Glomerular visceral epithelial cell (primary cell): ENCODE results near the gene ATAD3C.
"Not testable (repeated sequence)": the region's sequence is repeated elsewhere in the genome, so short reads cannot be mapped to it uniquely, and the experiment has no call there.

Experiments used
- DNase-seq: peaks from one replicate; pipeline ENCODE4 v3.0.0-alpha.2; 2016; ENCODE audit errors: extremely low spot score

ATAD3C gene

DNA sequence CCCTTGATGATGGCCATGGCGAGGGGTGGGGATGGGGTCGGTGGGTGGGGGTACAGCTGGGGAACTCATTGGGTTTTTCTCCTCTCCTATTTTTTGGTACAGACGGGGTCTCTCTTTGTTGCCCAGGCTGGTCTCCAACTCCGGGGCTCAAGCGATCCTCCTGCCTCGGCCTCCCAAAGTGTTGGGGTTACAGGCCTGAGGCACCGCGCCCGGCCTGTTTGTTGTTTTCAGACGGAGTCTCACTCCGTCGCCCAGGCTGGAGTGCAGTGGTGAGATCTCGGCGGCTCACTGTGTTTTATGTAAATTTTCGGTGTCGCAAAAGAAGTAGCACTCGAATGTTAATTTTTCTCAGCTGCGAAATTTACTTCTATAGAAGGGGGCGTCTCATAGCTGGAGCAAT is 2.9 kb upstream of the ATAD3C start:
- DNase-seq = not testable (repeated sequence)

DNA sequence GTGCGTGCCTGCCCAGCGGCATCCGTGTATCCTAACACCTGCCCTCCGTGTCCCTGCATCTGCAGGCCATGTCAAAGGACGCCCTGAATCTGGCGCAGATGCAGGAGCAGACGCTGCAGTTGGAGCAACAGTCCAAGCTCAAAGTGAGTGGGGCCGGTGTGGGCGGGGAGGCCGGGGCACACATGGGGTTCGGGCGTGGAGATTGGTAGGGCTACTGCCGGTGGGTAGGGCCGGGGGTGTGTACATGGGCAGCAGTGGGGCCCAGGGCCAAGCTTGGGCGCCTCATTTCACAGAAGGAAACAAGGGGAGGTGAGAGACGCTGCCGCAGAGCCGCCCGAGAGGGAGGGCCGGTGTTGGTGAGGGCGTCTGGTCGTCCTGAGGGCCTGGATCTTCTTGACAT is 1.1 kb downstream of the ATAD3C start:
- not testable (repeated sequence) for DNase-seq

DNA sequence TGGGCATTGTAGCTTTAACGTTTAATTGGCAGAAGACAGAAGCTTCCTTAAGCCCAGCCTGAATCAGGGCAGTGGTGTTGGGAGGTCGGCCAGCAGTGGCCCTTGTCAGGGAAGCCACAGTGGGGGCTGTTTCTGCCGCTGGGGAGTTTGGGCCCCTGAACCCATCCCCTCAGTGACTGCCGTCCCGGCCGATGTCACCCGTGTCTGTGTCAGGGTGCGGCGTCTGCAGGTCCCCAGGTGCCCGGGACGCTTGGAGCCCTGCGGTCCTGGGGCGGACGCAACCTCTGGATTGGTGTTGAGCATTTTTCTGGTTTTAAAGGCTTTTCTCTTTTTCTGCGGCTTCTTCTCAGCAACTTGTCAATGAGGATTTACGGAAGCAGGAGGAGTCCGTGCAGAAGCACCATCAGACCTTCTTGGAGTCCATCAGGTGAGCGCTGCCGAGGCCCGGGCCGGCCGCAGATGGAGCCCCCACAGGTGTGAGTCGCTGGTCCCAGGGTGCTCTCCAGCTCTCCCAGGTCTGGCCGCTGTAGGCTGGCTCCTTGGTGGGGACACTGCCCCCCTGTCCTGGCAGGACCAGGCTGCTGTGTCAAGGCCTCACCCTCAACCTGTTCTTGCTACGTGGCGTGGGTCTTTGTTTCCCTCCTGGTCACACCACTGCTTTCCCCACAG is 2.3 kb downstream of the ATAD3C start:
- DNase-seq = no peak

DNA sequence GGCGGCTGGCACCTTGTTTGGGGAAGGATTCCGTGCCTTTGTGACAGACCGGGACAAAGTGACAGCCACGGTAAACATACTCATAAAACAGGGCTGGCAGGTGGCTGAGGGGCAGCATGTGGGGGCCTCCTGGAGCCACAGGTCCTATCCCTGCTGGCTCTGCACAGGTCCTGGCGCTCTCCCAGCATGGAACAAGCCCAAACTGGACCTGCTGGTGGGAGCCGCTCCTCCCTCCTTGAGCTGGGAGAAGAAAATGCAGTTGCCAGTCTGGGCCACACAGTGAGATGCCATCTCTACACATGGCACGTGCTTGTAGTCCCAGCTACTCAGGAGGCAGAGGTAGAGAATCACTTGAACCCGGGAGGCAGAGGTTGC is 2.9 kb downstream of the ATAD3C start:
- DNase-seq = not testable (repeated sequence)

DNA sequence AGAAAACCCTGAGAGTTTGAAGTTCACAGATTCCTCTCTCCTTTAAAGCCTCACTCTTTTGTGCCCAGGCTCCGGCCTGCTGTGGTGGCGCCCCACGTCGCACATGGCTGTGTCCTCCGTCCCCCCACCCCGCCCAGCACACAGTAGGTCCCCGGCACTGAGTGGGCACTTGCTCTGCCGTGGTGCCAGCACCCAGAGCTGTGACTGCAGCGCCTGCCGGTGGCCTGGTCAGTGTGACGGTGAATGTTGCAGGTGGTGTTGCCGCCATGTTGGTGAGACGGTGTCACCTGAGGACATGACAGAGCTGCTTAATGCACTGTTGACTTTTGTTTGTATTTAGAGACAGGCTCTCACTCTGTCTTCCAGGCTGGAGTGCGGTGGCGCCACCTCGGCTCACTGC is 3.4 kb downstream of the ATAD3C start:
- no peak for DNase-seq

DNA sequence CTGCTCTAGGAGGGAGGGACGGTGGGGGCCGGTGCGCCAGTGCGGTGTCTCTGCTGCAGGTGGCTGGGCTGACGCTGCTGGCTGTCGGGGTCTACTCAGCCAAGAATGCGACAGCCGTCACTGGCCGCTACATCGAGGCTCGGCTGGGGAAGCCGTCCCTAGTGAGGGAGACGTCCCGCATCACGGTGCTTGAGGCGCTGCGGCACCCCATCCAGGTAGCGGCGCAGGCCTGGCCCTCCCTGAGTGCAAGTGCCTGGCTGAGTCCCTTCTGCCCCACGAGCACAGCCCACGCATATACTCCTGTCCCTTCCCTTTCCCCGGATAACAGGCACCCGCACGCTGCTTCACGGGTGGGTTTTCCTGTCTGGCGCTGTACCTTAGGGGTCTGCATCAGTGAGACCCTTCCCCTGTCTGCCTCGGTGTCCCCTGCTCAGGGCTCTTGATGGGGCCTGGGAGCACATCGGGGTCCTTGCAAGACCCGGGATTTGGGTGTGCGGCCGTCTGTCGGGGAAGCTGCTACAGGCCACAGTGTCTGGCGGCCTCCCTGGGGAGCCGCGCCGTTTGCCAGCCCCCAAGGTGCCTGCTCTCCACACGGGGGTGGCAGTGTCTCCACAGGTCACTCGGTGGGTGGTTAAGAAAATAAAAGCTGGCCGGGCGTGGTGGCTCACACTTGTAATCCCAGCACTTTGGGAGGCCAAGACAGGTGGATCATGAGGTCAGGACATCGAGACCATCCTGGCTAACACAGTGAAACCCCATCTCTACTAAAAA is 5.0 kb downstream of the ATAD3C start:
- not testable (repeated sequence) for DNase-seq

DNA sequence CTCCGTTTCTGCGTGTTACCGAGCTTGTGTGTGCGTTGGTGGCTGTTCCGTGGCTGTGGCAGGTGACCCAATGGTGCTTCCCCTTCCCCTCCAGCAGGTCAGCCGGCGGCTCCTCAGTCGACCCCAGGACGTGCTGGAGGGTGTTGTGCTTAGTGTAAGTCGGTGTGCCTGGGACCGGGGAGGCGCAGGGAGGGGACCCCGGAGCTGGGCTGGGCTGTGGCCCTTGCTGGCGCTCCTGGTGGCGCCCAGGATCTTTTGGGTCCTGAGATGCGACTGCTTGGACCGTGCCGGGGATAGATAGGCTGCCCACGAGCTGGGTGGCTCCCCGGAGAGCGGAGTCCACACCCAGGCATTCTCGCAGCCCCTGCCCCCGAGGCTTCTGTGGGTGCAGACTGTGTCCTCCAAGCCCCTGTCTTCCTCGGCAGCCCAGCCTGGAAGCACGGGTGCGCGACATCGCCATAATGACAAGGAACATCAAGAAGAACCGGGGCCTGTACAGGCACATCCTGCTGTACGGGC is 5.9 kb downstream of the ATAD3C start:
- no peak for DNase-seq

DNA sequence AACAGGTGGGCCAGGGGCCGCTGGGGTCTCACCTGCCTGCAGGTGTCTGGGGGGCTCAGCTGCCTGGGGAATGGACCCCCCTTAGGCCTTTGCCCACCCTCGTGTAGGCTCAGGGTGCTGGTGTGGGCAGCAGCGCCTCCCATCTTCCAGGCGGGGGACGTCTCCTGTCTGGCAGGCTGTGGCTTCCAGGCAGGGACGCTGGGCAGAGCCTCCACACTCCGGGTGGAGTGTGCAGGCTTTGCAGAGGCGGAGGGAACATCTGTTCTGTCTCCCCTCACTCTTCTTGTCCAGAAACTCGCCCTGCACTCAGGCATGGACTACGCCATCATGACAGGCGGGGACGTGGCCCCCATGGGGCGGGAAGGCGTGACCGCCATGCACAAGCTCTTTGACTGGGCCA is 6.4 kb downstream of the ATAD3C start:
- DNase-seq = not testable (repeated sequence)

DNA sequence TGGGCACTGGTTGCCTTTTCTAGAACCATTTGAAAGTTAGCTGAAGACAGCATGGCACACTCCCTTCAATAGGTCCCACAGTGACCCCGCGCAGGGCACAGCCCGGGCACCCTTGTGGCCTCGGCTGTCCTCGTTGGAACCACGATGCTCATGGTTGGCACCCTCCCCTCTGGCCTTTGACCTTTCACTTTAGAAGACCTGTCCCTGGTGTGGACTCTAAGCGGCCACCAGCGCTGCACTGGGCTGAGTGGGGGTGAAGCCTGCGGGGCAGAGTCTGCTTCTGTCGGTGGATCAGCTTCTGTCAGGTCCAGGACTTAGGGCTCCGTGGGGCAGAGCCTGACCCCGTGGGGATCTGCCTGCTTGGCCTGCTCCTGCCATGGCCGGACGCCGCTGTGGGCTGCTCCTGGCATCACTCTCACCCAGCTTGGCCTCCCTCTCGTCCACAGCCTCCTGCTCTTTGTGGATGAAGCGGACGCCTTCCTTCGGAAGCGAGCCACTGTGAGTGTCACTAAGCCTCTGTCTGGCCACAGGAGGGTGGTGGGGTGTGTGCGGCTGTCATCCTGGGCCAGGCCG is 7.3 kb downstream of the ATAD3C start:
- DNase-seq = not testable (repeated sequence)

DNA sequence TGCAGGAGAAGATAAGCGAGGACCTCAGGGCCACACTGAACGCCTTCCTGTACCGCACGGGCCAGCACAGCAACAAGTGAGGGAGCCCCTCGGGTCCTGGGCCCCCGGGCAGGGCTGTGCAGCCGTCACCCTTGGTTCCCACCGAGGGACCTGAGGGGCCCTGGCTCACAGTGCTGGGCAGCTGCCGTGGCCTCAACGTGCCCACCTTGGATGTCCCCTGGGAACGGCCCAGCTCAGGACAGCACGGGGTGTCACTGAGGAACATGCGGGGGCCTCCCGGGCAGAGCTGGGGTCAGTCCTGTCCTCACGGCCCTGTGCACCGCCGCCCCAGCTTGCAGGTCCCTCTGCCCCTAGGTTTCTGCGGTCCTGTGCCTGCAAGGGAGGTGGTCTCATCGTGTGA is 9.7 kb downstream of the ATAD3C start:
- DNase-seq = not testable (repeated sequence)

DNA sequence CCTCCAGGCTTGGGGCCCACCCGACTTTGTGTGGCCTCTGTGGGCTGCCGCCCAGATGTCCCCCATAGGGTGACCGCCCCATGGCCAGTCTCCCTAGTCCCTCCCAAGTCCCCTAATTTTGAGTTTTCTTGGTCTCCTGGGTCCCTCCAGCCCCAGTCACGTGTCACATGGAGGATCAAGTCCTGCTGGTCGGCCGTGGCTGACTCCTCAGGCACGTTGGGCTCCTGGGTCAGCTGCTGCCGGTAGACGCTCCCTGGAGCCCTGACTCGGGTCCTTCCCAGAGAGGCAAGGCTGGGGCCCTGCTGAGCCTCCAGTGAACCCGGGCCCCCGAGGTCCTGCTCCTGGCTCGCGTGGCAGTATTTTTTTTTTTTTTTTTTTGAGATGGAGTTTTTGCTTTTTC is 10.2 kb downstream of the ATAD3C start:
- not testable (repeated sequence) for DNase-seq

DNA sequence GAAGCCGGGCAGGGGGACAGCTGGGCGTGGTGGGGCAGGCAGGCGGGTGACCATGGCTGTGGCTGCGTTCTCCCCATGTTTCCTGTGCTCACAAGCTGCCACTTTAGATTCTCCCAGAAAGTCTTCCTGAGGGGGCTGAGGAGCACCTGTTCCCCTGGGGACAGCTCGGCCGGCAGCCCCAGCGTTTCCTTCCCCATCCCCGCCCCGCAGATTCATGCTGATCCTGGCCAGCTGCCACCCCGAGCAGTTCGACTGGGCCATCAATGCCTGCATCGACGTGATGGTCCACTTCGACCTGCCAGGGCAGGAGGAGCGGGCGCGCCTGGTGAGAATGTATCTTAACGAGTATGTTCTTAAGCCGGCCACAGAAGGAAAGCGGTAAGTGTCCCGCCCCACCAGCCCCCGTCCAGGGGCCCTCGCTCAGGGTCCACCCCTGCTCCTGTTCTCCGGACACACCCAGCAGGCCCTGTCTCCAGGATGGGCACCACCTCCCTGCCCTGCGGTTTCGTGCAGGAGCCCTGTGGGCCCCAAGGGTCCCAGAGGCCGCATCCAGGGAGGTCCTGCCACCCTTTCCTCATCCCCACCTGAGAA is 11.1 kb downstream of the ATAD3C start:
- no peak for DNase-seq

DNA sequence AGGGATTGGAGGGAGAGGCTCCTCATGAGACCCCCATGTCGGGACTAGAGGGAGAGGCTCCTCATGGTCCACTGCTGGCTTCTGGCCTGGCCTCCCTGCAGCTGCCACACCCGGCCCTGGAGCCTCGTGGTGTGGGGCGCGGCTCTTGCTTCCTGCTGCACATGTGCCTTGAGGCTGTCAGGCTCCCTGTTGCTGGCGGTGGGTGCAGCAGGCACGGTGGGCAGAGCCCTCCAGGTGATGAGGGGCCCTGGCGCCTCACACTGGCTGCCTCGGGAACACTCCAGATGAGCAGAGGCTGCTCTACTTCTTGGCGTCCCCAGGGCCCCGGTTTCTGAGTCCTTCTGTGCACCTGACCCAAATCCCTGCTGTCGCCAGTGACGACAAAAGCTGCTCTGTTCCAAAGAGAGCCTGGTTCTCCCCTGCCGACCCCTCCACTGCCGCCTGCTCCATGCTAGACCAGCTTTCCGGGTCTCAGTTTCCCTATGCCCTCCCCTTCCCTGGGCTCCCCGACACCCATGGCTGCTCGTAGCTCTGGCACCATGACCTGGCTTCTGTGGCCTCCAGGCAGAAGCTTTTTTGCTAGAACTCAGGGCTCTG is 12.3 kb downstream of the ATAD3C start:
- no peak for DNase-seq

DNA sequence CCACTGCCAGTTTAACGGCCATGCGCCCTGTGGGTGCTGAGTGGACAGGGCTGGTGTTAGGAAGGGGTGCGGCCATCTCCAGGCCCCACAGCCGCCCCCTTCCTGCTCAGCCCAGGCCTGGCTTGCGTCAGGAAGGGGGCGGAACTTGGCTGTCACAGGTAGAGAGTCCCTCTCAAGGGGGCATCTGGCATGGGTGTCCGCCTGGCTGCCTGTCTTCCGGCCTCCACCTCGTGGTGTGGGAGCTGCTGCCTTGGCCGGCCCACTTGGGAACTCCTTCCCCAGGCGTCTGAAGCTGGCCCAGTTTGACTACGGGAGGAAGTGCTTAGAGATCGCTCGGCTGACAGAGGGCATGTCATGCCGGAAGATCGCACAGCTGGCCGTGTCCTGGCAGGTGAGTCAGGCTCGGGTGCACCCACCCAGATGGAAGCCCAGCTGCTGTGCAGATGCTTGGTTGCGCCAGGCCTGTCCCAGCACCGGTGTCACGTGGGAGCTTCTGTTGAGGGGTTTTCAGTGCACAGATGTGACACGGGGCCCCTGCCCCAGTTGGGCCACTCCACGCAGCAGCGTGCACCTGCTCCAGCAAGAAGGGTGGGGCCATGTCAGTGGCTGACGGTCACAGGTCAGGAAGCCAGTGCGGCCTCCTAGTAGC is 13.0 kb downstream of the ATAD3C start:
- peak; percentile 74 for DNase-seq

DNA sequence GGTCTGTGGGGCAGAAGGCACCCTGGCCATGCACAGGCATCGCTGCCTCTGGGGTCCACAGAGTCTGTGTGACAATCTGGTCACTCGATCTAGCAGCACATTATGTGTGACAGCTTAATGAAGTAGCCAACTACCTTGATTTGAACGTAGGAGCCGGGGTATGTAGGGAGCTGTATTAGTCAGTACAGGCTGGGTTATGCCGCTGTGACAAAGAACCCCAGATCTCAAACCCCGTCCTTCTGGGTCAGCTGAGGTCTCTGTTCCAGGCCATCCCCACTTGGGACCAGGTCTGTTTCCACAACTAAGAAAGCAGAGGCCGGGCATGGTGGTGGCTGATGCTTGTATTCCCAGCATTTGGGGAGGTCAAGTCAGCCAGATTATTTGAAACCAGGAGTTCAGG is 13.8 kb downstream of the ATAD3C start:
- DNase-seq = no peak

DNA sequence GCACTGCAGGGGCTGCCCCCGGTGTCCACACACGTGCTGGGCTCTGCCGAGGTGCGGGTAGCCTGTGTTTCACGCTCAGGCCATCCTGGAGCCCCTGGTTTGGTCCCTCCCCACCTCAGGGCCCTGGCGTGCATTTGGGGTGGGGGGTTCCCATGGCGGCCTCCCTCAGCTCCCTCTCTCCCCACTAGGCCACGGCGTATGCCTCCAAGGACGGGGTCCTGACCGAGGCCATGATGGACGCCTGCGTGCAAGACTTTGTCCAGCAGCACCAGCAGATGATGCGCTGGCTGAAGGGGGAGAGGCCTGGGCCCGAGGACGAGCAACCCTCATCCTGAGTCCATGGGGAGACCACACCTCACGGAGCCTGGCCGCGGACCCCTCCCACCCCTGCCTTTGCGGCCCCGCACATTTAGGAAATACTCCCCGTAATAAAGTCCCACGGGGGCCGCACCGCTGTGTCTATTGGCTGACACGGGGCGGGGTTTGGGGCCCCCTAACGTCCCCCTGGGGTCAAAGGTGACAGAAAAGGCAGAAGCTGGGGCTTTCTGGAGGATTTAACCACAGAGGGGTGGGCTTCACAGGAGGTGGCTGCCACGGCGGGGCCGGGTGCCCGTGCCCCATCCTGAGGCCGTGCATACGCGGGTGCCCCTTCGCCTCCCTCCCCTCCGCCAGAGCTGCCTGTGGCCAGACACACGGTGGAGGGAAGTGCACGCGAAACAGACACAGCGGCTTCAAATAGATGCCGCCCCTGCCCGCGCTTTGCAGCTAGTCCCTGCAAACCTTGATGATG is 18.9 kb downstream of the ATAD3C start:
- DNase-seq = not testable (repeated sequence)

DNA sequence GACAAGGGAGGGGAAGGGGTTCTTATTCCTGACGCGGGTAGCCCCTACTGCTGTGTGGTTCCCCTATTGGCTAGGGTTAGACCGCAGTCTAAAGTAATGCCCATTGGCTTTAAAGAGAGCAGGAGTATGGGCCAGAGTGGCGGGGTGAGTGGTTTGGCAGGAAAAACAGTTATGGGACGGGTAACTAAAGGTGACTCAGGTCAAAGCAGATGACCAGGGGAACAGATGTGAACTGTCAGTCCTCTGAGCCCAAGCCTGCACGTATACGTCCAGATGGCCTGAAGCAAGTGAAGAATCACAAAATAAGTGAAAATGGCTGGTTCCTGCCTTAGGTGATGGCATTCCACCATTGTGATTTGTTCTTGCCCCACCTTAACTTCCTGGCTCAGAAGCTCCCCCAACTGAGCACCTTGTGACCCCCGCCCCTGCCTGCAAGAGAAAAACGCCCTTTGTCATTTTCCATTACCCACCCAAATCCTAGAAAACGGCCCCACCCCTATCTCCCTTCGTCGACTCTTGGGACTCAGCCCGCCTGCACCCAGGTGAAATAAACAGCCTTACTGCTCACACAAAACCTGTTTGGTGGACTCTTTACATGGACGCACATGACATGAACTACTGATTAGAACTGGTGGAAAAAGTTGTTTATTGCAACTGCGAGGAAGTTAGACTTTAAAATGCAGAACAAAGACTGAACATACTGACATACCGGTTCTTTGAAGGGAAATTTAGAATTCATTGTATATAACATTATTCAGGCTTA is 21.3 kb downstream of the ATAD3C start:
- DNase-seq = no peak

DNA sequence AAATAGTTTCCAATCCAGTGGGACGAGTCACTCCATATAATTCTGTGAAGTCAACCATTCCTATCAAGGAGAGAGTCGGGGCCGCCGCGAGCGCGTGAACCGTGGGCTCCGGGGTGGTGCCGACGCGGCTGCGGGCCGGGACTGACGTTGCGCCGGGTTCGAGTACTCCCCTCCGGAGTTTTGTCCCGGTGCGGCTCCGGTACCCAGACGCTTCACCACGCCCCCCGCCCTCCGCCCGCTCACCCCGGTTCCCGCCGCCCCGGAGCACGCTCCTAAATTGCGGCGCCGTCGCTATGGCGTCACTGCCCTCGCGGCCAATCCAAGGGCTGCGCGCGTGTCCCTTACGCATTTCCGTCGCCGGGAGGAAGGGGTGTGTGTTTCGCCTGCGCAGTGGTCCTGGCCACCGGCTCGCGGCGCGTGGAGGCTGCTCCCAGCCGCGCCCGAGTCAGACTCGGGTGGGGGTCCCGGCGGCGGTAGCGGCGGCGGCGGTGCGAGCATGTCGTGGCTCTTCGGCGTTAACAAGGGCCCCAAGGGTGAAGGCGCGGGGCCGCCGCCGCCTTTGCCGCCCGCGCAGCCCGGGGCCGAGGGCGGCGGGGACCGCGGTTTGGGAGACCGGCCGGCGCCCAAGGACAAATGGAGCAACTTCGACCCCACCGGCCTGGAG is 22.0 kb downstream of the ATAD3C start, which contains the start of gene ATAD3B:
ATAD3B (plus strand) TSS at position 377 of the 664 bp plus-strand sequence; CDS start at position 497, 120 bp downstream.
- peak; percentile 85 for DNase-seq
